Anterior cingulate cortex (tissue), 58 donors: ENCODE results near the gene AFAP1L1.
A peak's percentile ranks its signal among the peaks of the same experiment; 100 is the strongest.

Experiments used
- DNase-seq, 58 donors: peaks; one replicate each; lab custom pipeline; 2025; lab: John Stamatoyannopoulos, UW

The AFAP1L1 gene

DNA sequence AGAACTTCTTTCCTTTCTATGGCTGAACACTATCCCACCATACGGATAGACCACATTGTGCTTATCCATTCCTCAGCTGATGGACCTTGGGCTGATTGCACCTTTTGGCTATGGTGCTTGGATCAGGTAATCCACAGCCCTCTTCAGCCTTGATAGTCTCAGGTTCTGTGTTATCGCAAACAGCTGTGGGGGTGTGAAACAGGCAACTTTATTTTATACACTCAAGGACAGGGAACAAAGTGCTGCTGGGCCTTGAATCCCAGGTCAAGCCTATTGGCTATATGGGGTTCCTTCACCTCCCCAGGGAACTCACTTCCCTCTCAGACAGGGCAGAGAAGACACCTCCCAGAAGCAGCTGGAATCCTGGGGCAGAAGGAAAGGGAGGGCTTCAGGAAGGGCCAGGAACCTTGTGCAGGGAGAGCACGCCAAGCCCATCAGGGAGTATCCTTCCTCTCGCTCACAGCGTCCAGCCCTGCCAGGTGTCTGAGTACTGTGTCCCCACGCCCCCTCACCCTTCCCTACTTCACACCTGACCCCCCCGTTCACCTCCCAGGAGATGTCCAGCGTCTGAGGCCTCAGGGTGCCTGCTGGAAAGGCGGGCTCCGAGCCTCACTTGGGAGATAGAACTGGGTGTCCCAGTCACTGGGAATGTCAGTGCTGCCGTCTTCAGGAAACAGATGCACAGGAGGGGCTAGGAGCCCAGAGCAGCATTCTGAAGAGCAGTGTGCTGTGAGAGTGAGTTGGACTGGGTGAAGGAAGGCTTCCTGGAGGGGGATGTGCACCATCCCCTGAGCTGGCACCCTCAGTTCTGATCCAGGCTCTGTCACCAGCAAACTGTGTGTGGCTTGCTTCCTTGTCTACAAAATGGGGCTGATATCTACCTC is 32.8 kb downstream of the AFAP1L1 start:
- DNase-seq = no peak

DNA sequence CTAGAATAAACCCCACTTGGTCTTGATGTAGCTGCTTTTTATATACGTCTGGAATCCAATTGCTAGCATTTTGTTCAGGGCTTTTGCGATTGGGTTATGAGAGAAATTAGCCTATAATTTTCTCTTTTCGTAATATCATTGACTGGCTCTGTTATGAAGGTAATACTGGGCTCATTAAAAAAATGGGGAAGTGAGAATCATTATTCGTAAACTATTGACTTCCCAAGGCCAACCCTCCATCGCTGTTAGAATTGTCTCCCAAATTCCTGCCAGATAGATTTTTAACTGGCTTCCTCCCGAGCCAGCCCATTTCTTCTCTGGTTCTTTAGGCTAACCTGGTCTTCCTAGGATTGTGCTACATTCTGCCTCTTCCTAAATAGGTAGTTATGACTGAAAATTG is 37.7 kb downstream of the AFAP1L1 start:
- no peak for DNase-seq

DNA sequence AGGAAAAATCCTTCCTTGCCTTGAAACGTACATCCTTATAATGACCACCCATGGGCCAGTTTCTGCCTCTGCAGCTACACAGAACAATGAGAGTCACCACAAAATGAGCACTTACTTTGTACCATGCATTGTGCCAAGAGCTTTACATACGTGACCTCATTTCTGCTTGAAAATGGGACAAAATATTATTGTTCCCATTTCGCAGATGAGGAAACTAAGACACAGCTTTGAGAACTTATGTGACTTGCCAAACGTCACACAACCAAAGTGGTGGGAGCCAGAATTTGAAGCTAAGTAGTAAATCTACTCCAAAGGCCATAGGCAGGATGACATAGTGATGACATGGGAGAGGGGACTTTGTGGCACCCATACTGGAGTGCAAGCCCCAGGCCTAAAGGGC is 38.8 kb downstream of the AFAP1L1 start:
- no peak for DNase-seq

DNA sequence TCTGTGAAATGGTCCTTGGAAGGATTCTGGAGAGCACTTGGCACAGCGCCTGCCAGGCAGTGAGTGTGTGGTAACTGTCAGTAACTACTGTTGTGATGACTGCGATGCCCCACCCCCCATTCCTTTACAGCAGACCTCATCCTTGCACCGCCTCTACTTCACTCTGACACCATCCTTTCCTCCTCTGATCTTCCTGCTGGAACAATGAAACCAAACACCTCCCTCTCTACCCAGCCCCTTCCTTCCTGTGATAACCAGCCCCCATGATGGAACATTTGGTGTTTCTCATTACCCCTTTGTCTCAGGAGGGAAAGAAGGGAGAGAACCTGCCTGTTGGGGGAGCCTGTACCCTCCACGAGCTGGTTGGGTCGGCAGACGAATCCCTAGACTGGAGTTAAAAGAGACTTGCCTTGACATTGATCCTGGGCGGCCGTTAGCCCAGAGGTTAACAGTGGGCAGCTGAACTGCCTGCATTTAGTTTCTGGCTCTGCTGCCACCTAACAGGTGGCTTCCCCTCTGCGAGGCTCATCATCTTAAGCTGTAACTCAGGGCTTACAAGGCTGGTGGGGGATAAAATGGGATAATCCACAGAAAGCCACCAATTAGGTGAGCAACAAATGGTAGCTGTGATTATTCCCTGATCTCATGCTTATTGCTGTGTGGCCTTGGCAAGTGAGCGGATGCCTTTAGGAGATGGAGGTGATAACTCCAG is 39.4 kb downstream of the AFAP1L1 start:
- no peak for DNase-seq

DNA sequence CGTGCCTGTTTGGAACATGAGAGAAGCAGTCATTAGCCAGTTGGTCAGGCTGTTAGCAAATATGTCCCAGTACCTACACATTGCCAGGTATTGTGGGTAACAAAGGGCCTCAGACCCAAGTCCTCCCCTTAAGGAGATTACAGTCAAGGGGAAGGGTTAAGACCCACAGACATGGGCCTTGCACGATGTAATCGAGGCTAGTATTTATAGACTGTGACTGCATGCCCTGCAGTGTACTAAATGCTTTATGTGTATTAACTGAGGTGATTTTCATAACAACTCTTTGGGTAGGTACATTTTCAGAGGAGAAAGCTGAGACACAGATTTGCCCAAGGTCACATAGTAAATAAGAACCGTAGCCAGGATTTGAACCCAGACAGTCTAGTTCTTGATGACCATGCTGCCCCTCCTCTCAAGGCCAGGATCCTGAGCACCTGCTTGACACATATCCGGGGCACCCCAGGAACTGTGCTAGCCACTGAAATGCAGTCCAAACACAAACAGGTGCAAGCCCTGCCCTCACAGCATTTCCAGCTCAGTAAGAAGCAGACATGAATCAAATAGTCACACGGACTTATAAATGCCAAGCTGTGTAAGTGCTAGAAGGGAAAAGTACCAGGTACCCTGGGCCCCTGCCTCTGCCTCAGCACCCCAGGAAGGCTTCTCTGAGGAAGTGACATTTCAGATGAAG is 41.6 kb downstream of the AFAP1L1 start:
- no peak for DNase-seq

DNA sequence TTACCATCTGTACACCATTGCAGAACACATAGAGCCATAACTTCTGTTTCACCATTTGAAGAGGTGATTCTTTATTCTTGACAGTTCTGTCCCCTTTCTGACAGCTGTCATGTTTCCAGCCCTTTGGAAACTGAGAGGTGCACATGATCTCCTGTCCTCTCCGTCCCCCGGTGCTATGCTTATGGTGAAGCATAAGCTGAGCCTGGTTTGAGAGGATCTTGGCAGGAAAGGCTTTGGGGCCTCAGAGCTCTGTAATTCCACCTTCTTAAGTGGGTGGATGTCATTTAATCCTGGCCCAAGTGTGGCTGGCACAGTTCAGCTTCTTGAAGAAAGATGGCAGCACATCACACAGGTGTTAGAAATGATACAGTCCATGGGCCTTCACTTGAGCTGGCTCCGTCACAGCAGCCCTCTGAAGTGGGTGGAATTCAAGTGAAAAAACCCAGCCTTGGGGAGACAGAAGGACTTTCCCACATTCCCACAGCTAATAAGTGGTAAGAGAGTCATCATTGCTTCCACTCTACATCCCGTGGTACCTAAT is 43.0 kb downstream of the AFAP1L1 start:
- no peak for DNase-seq

DNA sequence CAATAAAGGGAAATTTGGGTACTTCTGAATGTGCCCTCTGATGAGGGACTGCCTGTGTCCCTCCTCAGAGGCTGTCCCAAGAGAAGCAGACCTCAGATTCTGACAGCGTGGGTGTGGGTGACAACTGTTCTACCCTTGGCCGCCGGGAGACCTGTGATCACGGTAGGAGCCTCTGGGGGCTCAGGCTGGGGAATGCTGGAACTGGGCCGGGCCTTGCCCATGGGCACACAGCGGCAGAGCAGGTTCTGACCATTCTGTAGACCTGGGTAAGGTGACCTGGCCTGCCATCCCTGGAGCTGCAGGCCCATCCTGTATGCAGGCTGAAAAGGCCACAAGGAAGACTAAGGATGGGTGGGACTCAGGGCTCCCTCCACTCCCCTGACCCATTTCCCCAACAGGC is 44.1 kb downstream of the AFAP1L1 start:
- no peak for DNase-seq

DNA sequence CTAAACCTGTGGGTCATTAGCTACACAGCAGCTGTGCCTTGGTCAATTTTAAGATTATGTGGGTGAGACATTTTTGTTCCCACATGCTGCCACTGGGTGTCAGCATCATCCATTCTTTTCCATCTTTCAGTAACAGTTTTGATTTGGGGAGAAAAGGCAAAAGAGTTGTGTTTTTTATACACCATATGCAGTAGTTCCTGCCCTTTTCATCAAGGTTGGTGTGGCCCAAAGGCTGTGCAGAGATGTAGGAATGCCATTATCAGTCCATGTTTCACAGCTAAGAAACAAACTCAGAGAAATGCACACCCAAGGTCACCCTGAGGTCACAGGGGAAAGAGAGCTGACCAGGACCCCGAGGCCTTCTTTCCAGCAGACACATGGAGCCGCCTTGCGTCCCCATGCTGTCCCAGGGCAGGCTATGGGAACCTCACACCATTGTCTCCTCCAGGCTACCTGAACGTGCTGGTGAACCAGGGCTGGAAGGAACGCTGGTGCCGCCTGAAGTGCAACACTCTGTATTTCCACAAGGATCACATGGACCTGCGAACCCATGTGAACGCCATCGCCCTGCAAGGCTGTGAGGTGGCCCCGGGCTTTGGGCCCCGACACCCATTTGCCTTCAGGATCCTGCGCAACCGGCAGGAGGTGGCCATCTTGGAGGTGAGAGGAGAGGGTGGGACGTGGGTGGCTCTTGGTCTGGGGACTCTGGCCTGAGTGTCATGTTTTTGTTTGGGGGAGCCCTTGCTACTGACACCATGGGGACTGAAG is 45.8 kb downstream of the AFAP1L1 start:
- peak in 16 of 58 donors; percentile 1 to 28 (median 5) for DNase-seq

DNA sequence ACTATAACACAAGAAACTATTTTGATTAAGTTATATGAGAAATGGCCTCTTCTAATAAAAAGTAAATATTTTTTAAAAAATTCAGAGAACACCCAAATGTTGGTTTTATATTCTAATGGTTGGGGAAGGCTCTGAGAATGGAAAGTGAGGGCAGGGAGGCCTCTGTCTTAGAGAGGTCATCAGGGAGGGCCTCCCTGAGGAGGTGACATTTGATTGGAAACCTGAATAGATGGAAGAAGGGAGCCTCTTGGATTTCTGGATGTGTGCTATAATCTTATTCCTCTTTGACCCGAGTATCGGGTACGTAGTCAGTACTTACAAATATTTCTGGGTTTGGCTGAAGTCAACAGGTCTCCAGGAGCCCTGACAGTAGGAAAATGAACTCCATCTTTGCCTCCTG is 47.5 kb downstream of the AFAP1L1 start:
- DNase-seq = no peak

DNA sequence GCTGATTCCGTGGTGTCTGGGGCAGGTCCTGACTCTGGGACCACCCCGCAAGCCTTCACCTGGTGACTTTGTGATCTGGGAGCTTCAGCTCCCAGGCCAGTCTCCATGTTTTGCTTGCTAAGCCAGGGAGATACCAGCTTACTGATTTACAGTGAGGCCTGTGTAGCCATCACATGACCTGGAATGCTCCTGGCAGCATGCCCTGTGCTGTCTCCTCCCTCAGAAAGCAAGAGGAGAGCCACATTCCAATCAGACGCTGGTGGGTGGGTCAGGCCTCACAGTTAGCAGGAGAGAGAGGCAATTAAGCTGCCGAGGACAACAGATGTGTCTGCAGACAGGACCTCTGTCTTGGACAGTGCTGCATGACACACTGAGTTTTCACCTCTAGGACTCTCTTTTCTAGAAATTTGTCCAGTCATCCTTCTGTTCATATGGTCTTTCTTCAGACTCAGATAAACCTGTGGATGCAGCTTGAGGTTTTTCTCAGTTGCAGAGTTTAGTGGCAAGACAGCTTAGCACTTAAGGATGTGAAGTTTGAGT is 49.2 kb downstream of the AFAP1L1 start:
- peak in 42 of 58 donors; percentile 2 to 85 (median 24) for DNase-seq

DNA sequence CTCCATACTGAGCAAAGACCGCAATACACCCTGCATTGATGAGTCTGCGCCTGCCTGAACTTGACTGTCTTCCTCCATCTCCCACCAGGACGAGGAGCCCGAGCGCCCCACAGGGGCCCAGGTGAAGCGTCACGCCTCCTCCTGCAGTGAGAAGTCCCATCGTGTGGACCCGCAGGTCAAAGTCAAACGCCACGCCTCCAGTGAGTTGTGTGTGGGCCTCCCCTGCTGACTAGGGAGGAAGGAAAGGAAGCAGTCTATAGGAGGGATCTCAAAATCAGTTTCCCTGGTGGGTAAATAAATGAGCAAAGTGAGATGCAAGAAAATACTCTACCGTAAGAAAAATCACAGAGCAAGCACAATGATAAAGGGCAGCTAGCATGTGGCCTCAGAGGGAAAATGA is 50.9 kb downstream of the AFAP1L1 start:
- DNase-seq = no peak

DNA sequence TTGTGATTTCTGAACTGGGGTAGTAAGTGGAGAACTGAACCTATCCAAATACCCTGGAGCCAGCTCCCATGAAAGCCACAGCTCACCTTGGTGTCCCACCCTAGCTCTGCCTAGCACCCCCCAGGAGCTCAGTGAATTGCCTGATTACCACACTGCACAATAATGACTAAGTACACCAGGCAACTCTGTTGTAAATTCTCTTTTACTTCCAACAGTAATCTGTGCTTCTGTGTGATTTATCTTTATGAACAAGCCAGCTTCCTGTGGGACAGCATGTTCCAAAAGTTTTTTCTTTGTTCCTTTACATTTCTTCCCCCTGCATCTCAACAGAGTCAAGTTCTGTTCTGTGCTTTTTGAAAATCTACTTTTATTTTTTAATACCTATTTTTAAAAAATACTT is 51.6 kb downstream of the AFAP1L1 start:
- DNase-seq = no peak

DNA sequence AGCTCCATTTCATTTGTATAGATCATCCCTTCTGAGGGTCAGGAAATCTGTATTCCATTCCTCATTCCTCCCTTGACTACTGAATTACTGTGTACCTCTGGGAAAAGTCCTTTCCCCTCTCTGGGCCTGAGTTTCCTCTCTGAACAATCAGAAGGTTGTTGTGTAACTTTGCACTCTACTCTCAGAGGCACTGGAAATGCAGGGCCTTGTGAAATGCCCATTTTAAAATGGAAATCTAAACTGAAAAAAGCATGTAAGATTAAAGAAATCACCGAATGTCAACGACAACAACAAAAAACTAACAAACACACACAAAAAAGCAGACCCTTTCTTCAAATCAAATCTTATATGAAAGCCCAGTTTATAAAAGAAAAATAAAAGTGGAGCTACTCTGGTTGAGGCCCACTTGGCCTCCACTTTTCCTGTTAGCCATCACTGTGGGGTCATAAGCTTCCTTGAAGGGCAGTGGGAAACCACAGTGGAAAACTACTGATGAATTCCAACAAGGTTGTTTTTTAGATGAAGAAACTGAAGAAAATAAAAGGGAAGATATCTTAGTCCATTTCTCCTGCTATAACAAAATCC is 52.1 kb downstream of the AFAP1L1 start:
- DNase-seq = no peak

DNA sequence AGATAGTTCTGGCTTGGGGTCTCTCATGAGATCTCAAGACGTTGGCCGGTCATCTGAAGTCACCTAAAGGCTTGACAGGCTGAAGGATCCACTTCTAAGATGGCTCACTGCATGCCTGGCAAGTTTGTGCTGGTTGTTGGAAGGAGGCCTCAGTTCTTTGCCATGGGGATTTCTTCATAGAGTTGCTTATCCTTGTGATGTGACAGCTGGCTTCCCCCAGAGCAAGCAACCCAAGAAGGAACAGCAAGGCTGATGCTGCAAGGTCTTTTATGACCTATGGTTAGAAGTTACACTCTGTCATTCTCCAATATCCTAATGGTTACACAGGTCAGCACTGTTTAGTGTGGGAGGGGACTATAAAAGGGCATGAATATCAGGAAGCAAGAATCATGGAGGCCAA is 53.0 kb downstream of the AFAP1L1 start:
- no peak for DNase-seq

DNA sequence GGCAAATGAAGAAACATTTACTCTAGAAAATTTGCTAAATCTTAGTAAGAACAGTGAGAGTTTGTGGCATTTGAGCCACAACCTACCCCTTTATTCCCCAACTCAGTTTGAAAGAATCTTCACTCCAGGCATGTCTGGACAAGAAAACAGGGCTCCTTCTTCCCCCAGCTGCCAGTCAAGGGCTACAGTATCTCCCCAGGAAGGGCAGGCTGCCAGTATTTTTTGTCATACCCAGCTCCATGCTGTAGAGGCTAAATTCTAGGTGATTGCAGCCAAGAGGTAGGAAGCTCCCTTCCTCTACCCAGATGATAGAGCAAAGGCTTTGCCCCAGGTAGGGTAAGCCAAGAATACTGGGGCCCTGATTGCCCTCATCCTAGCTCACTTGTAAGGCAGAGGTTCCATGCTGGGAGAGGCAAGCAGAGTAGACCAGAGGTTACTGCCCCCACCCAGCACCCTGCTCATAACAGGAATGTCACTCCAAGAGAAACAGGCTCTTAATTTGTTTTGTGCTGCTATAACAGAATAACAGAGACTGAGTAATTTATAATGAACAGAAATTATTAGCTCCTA is 53.6 kb downstream of the AFAP1L1 start:
- no peak for DNase-seq

DNA sequence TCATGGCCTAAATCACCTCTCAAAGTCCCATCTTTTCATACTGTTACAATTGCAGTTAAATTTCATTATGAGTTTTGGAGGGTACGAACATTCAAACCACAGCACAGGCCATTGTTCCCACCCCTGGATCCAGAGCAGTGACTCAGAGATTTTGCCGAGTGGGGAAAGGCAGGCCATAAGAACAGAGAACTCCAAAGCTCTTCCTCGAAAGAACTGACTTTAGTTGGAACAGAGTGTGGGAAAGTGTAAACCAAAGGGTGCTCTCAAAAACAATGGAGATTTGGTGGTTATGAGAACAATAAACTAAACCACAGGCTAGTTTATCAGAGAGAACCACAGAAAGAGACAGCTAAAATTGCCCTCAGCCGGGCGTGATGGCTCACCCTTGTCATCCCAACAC is 54.2 kb downstream of the AFAP1L1 start:
- DNase-seq = no peak

DNA sequence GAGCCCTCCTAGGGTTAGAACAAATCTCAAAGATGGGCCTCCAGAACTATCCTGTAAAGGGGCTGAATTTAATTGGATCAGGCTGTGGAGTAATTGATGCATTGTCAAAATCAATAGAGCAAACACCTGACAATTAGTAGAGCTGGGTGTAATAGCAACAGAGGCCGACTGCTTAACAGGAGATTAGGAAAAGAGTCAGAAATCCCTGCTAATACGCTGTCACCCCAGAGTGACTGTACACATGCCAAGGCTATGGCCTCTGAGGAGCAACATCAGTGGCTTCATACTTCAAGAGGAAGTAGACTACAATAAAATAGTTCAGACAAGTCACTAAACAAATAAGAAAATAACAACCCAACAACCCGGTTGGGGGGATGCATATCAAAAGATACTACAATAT is 55.0 kb downstream of the AFAP1L1 start:
- DNase-seq = no peak

DNA sequence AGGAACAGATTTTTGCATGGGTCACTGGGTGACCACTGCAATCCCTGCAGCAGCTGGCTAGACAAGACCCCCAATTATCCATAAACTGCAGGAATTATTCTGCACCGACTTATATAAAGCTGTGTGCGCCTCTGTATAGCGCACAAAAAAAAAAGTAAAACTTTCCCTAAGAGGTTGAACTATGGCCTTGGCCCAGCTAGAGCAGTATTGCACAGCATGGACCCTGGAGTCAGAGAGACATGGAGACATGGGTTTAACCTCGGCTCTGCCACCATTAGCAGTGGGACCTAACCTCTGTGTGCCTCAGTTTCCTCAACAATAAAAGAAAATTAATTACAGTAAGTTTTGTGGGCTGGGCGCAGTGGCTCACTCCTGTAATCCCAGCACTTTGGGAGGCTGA is 56.5 kb downstream of the AFAP1L1 start:
- no peak for DNase-seq

DNA sequence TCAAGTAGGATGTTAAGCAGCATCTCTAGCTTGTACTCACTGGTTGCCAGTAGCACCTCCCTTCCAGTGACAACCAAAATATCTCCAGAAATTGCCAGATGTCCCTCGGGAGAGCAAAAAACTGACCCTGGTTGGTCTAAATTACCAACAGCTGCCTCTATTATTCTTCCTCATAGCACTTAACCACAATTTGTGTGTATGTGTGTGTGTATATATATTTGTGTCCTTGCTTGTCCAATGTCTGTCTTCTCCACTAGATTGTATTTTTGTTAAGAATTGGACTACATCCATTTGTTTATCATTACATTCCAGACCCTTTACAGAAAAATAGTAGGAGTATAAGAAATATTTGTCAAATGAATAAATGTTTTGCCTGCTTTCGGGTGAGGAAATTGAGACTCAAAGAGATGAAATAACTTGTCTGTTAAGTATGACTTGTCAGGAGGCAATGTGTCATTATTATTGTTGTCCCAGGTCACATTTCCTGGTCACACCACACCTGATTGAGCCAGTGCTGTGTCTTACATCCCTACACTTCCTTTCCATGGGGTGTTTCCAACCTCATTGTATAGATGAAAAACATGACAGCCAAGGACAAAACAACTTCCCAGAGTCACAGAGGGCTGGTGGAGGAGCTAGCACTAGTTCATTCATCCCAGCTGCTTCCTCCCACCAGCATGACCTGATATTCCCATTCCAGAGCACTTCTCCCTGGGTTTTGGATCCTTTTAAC is 62.2 kb downstream of the AFAP1L1 start:
- DNase-seq = no peak
